NCI-H1694 (cell line): ENCODE measurements around the gene HIBCH.
"Not testable (repeated sequence)": the region's sequence is repeated elsewhere in the genome, so short reads cannot be mapped to it uniquely, and the experiment has no call there.

Source experiments
- DNase-seq: peaks from one replicate; lab custom pipeline; 2025; lab: John Stamatoyannopoulos, UW

HIBCH gene

GRCh38 chr2:190343089-190343535 is 23.5 kb upstream of the HIBCH start:
- no peak for DNase-seq

- DNase-seq: no peak
These were observed 23.0 kb upstream of the HIBCH start for GRCh38 chr2:190342611-190343010.

- DNase-seq: no peak
These were observed 20.7 kb upstream of the HIBCH start for GRCh38 chr2:190340369-190340768.

- no peak for DNase-seq
These were observed 19.8 kb upstream of the HIBCH start for GRCh38 chr2:190339394-190339793.

- DNase-seq: no peak
These were observed 18.8 kb upstream of the HIBCH start for GRCh38 chr2:190338453-190338852.

- DNase-seq: no peak
These were observed 16.8 kb upstream of the HIBCH start for GRCh38 chr2:190336420-190336819.

- not testable (repeated sequence) for DNase-seq
These were observed 16.0 kb upstream of the HIBCH start for GRCh38 chr2:190335584-190335983.

- no peak for DNase-seq
These were observed 15.6 kb upstream of the HIBCH start for GRCh38 chr2:190335225-190335559.

- DNase-seq: no peak
These were observed 15.0 kb upstream of the HIBCH start for GRCh38 chr2:190334479-190335224.

GRCh38 chr2:190333928-190334327 is 14.3 kb upstream of the HIBCH start:
- DNase-seq: no peak

GRCh38 chr2:190333395-190333794 is 13.8 kb upstream of the HIBCH start:
- no peak for DNase-seq

- no peak for DNase-seq
These were observed 9.0 kb upstream of the HIBCH start for GRCh38 chr2:190328573-190329147.

- no peak for DNase-seq
These were observed 8.4 kb upstream of the HIBCH start for GRCh38 chr2:190327867-190328572.

GRCh38 chr2:190325588-190325987 is 6.0 kb upstream of the HIBCH start:
- no peak for DNase-seq

- no peak for DNase-seq
These were observed 3.8 kb upstream of the HIBCH start for GRCh38 chr2:190323406-190323805.

GRCh38 chr2:190320696-190321095 is 1.1 kb upstream of the HIBCH start:
- DNase-seq: no peak

- DNase-seq: no peak
These were observed 583 bp downstream of the HIBCH start for GRCh38 chr2:190318931-190319554.

- DNase-seq: no peak
These were observed 1.1 kb downstream of the HIBCH start for GRCh38 chr2:190318514-190318913.

- DNase-seq: no peak
These were observed 4.4 kb downstream of the HIBCH start for GRCh38 chr2:190315273-190315672.

GRCh38 chr2:190313880-190314279 is 5.7 kb downstream of the HIBCH start:
- no peak for DNase-seq

- DNase-seq: not testable (repeated sequence)
These were observed 7.0 kb downstream of the HIBCH start for GRCh38 chr2:190312635-190313025.

GRCh38 chr2:190311893-190312634 is 7.6 kb downstream of the HIBCH start:
- DNase-seq: no peak
